ENCODE data around the gene KDM8.

KDM8 gene

DNA sequence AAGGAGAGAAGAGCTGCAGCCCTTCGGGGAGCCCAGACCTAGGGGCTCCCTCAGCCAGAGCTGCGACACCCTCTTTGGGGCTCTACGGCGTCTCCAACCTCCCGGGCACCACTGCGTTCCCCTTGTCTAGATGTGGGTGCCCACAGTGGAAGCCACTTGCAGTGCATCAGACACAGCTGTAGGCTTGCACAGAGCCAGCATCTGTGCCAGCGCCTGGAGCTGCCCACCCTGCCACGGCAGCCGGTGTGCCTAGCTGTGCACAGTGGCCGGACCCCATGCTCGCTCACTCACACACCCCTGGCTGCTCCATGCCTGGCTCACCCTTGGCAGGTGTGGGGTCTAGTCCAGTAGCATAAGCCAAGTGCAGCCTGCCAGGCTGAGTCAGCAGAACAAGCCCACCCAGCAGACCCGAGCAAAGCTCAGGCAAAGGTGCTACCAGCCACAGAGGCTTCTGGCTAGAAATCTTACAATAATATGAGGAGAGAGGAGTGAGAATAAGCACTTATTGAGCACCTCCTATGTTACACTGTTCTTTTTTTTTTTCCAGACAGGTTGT, 12.9 kb upstream of the KDM8 start:
- DNase-seq (ENCODE audit: low spot score) = no peak
- TF ChIP-seq, protein P1, sequence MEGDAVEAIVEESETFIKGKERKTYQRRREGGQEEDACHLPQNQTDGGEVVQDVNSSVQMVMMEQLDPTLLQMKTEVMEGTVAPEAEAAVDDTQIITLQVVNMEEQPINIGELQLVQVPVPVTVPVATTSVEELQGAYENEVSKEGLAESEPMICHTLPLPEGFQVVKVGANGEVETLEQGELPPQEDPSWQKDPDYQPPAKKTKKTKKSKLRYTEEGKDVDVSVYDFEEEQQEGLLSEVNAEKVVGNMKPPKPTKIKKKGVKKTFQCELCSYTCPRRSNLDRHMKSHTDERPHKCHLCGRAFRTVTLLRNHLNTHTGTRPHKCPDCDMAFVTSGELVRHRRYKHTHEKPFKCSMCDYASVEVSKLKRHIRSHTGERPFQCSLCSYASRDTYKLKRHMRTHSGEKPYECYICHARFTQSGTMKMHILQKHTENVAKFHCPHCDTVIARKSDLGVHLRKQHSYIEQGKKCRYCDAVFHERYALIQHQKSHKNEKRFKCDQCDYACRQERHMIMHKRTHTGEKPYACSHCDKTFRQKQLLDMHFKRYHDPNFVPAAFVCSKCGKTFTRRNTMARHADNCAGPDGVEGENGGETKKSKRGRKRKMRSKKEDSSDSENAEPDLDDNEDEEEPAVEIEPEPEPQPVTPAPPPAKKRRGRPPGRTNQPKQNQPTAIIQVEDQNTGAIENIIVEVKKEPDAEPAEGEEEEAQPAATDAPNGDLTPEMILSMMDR (IDR thresholded peaks at IDR 0.05; ENCODE audit: poor library complexity, severe bottlenecking) = no peak
- no peaks in the 10 kb centered on the region for H3K27me3 ChIP-seq (ENCODE audit: insufficient read depth, poor library complexity, severe bottlenecking)
- no peak overlapping the region for H3K4me3 ChIP-seq (ENCODE audit: severe bottlenecking)
- H3K4me1 ChIP-seq (ENCODE audit: insufficient read depth, poor library complexity, severe bottlenecking) = peaks cover 8% of the 10 kb centered on the region
- no peak overlapping the region for H3K27ac ChIP-seq (ENCODE audit: poor library complexity, severe bottlenecking)
- H3K36me3 ChIP-seq (ENCODE audit: low read depth) = no peaks in the 10 kb centered on the region
- no peaks in the 10 kb centered on the region for H3K9me3 ChIP-seq (ENCODE audit: severe bottlenecking)
- ATAC-seq (ENCODE audit: low read depth) = no peak

DNA sequence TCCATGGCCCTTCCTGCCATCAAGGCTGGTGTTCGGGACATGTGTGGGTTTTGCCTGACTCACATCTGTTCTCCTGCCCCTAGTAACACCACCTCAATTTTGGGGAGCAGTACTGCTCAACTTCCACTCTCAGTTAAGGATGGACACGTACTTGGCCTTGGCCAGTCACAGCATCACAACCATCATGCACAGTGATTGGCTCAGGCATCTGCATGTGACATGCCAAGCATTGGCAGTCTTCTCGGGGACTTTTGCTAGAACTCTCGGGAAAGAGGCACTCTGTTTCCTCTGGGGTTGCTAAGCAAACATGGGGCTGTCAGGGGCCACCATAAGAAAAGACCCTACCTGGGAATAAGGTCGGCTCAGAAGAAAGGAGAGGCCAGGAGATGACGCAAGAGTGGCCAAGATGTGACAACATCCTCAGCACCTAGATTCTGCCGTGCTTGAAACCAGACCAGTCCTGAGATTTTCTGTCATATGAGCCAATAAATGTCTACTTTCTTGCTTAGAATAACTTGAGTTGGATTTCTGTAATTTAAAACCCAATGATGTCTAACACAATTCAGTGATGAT, 11.9 kb upstream of the KDM8 start:
- peaks cover 12% of the 10 kb centered on the region for H3K4me1 ChIP-seq (ENCODE audit: insufficient read depth, poor library complexity, severe bottlenecking)
- DNase-seq (ENCODE audit: low spot score) (no peak), ATAC-seq (ENCODE audit: low read depth) (no peak)
- H3K9me3 ChIP-seq (ENCODE audit: severe bottlenecking) = no peaks in the 10 kb centered on the region
- no peaks in the 10 kb centered on the region for H3K27me3 ChIP-seq (ENCODE audit: insufficient read depth, poor library complexity, severe bottlenecking)
- no peak overlapping the region for H3K4me3 ChIP-seq (ENCODE audit: severe bottlenecking)
- no peak overlapping the region for H3K27ac ChIP-seq (ENCODE audit: poor library complexity, severe bottlenecking)
- H3K36me3 ChIP-seq (ENCODE audit: low read depth) = no peaks in the 10 kb centered on the region
- TF ChIP-seq, protein P1 (IDR thresholded peaks at IDR 0.05; ENCODE audit: poor library complexity, severe bottlenecking) = no peak

DNA sequence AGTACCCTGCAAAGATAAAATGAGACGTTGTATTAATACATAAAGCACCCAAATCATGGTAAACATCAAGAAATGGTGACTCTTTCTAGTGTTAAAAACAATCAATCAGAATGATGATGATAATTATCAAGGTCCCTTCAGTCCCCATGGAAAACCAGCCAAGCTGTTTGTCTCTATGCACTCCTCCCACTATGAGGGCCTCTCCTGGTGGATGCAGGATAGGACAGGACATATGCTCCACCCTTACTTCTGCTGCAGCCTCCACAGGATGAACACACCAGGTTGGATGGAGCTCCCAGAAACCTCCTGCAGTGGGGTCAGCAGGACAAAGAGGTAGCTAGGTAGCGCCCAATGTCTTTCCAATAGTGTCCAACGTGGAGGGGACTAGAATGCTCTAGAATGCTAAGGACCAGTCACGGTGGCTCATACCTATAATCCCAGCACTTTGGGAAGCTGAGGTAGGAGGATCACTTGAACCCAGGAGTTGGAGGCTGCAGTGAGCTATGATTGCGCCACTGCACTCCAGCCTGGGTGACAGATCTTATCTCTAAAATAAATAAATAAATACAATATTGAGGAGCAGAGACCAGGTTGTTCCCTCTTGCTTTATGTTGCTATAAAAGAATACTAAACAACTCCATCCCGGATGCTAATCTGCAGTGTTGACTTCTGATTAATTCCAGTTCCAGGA, 9.9 kb upstream of the KDM8 start:
- H3K36me3 ChIP-seq (ENCODE audit: low read depth) = no peaks in the 10 kb centered on the region
- H3K27ac ChIP-seq (ENCODE audit: poor library complexity, severe bottlenecking) = no peak overlapping the region
- no peaks in the 10 kb centered on the region for H3K27me3 ChIP-seq (ENCODE audit: insufficient read depth, poor library complexity, severe bottlenecking)
- ATAC-seq (ENCODE audit: low read depth) (no peak), DNase-seq (ENCODE audit: low spot score) (no peak)
- H3K4me3 ChIP-seq (ENCODE audit: severe bottlenecking) = no peak overlapping the region
- peaks cover 12% of the 10 kb centered on the region for H3K4me1 ChIP-seq (ENCODE audit: insufficient read depth, poor library complexity, severe bottlenecking)
- TF ChIP-seq, protein P1 (IDR thresholded peaks at IDR 0.05; ENCODE audit: poor library complexity, severe bottlenecking) = no peak
- H3K9me3 ChIP-seq (ENCODE audit: severe bottlenecking) = no peaks in the 10 kb centered on the region

DNA sequence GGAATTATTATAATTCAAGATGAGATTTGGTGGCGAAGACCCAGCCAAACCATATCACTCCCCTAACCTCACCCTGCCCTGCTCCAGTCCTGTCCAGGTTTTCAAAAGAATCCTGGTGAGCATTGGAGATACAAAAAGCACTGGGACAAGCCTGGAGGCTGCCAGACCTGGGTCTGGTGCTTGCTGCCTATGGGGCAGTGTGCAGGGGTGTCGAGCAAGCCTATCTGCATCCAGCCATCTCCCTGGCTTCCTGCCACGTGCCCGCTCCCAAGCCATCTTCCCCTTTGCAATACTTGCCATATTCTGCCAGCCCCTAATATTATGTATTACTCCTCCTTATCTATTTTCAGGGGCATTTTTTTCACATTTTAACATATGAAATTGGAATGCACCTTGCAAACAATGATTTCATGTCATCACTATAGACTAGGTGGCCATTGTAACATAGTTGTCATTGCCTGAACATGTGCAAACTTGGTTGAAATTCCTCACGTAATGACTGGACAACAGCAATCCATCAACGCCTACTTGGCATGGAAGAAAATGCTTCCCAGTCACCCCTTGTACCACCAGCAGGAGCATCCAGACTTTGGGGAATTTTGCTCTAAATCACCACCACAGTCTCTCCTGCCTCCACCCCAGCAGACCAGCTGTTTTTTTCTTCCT, 8.1 kb upstream of the KDM8 start:
- H3K27ac ChIP-seq (ENCODE audit: poor library complexity, severe bottlenecking) = peak overlapping the region; percentile 19
- TF ChIP-seq, protein P1 (IDR thresholded peaks at IDR 0.05; ENCODE audit: poor library complexity, severe bottlenecking) = no peak
- peaks cover 12% of the 10 kb centered on the region for H3K4me1 ChIP-seq (ENCODE audit: insufficient read depth, poor library complexity, severe bottlenecking)
- DNase-seq (ENCODE audit: low spot score) (no peak), ATAC-seq (ENCODE audit: low read depth) (peak; percentile 83)
- H3K4me3 ChIP-seq (ENCODE audit: severe bottlenecking) = no peak overlapping the region
- no peaks in the 10 kb centered on the region for H3K36me3 ChIP-seq (ENCODE audit: low read depth)
- H3K27me3 ChIP-seq (ENCODE audit: insufficient read depth, poor library complexity, severe bottlenecking) = no peaks in the 10 kb centered on the region
- no peaks in the 10 kb centered on the region for H3K9me3 ChIP-seq (ENCODE audit: severe bottlenecking)

All from RWPE2 (cell line).